GM12872 (cell line): ENCODE results near the gene LMX1B.

ENCODE experiments used
- TF ChIP-seq, protein P1 (sequence below): IDR thresholded peaks from 3 replicates; pipeline ENCODE4 v1.5.1; 2011; ENCODE audit warnings: low read depth, mild to moderate bottlenecking, low read length, moderate library complexity; ENCODE audit not compliant: insufficient read depth

Gene LMX1B

DNA sequence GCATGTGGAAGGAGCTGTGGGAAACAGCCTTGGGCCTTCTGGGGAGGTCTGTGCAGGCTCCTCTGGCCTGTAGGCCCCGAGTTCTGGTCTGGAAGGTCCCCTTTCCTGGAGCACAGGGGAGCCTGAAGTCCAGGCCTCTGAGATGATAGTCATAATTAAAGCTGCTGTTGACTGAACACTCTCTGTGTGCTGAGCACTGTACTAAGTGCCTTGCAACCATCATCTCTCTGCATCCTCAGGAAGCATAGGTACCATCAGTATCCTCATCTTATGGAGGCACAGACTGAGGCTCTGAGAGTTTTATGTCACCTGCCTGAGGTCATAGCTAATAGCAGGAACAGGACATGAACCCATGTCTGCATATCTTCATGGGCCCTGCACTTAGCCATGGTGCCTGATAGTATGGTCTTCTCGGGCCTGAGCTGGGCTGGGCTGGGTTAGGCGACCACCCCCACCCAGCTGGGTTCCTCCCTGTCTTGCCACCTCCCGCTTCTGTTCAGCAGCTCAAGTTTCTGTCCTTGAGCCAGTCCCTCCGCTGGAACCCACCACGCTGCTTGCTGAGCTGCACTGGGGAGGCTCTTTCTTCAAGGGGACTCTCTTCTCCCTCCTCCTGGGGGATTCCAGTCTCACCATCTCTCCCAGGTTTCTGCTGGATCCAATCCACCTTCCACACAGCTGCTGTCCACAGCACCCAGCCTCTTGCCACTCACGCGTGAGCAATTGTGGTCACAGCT lies 27.6 kb downstream of the LMX1B start:
- TF ChIP-seq, protein P1, sequence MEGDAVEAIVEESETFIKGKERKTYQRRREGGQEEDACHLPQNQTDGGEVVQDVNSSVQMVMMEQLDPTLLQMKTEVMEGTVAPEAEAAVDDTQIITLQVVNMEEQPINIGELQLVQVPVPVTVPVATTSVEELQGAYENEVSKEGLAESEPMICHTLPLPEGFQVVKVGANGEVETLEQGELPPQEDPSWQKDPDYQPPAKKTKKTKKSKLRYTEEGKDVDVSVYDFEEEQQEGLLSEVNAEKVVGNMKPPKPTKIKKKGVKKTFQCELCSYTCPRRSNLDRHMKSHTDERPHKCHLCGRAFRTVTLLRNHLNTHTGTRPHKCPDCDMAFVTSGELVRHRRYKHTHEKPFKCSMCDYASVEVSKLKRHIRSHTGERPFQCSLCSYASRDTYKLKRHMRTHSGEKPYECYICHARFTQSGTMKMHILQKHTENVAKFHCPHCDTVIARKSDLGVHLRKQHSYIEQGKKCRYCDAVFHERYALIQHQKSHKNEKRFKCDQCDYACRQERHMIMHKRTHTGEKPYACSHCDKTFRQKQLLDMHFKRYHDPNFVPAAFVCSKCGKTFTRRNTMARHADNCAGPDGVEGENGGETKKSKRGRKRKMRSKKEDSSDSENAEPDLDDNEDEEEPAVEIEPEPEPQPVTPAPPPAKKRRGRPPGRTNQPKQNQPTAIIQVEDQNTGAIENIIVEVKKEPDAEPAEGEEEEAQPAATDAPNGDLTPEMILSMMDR, result no peak

DNA sequence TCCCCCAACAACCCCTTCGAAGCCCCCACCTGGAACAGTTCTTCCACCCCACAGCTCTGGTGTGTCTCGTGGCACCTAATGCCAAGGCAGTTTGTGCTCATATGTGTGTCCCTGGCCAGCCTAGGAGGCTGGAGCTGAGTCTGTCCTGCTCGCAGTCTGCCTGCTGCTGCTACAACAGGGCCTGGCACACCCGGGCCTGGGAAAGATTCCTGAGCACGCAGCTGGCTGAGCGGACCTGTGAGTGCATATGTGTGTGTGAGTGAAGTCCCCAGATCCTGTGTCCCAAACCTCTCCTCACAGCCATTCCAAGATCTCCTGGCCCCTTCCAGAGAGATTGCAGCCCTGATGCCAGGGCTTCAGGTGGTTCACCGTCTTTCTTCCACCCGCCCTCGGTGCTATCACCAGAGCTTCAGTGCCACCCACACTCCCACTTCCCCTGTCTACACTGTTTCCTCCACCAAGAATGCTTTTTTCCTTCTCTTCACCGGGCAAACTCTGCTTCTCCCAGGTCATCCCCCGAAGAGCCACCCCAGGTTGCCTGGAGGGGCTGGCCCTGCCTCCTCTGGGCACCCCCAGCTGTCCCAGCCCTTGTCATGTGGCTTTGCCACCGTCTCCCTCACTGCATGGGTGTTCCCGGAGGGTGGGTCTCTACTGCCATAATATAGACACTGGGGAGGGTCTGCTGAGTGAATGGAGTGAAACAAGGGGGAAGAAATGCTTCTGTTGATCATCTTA lies 28.4 kb downstream of the LMX1B start:
- TF ChIP-seq, protein P1, result no peak

DNA sequence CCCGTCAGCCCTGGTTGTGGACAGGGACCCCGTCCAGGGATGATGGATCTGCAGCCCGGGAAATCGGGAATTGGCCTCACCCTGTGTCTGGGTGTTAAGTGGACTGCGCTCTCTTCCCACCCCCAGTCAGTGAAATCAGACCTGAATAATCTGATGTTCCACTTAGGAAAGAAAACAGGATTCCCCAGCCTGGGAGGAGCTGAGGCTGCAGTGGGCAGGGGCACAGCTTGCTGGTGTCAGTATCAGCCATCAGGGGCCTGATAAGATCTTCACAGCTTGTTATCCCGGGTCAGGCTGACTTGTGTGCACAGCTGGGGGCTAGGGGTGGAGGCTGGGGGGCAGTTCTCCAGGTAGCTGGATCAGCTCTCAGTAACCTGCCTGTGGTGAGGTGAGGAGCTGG lies 29.1 kb downstream of the LMX1B start:
- TF ChIP-seq, protein P1, result no peak

- TF ChIP-seq, protein P1, result no peak
These were observed 30.3 kb downstream of the LMX1B start for GRCh38 chr9:126643945-126644527.

- TF ChIP-seq, protein P1, result no peak
These were observed 32.4 kb downstream of the LMX1B start for GRCh38 chr9:126646162-126646561.

GRCh38 chr9:126647585-126648411 lies 34.1 kb downstream of the LMX1B start:
- TF ChIP-seq, protein P1, result no peak

DNA sequence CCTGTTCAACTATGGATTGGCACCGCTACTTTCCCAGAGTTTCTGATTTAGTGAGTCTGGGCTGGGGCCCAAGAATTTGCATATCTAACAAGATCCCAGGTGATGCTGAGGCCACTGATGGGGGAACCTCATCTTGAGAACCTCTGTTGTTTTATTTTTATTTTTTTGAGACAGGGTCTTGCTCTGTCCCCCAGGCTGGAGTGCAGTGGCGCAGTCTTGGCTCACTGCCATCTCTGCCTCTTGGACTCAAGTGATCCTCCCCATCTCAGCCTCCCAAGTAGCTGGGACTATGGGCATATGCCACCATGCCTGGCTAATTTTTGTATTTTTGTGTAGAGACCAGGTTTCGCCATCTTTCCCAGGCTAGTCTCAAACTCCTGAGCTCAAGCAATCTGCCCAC lies 35.7 kb downstream of the LMX1B start:
- TF ChIP-seq, protein P1, result no peak
